HEK293 (cell line): ENCODE results near the gene FIGLA.

Experiments used
- KLF8 ChIP-seq: fragments of 450-650 bp; formaldehyde crosslinking; IDR thresholded peaks from 2 replicates; pipeline ENCODE4 v1.5.1; 2016; ENCODE audit warnings: missing biosample characterization, missing genetic modification characterization
- SP2 ChIP-seq: fragments of 450-650 bp; formaldehyde crosslinking; IDR thresholded peaks from 2 replicates; pipeline ENCODE4 v1.5.1; 2016; ENCODE audit warnings: missing biosample characterization, missing genetic modification characterization
- ZNF112 ChIP-seq: fragments of 450-650 bp; formaldehyde crosslinking; IDR thresholded peaks from 2 replicates; pipeline ENCODE4 v1.5.0; 2017; ENCODE audit warnings: missing biosample characterization, missing genetic modification characterization
- ZNF121 ChIP-seq: fragments of 450-650 bp; formaldehyde crosslinking; IDR thresholded peaks from 2 replicates; pipeline ENCODE4 v1.5.1; 2016; ENCODE audit warnings: missing biosample characterization, missing genetic modification characterization
- ZNF701 ChIP-seq: fragments of 450-650 bp; formaldehyde crosslinking; IDR thresholded peaks from 2 replicates; pipeline ENCODE4 v1.5.1; 2016; ENCODE audit warnings: missing biosample characterization, missing genetic modification characterization
- ZSCAN23 ChIP-seq: fragments of 450-650 bp; formaldehyde crosslinking; IDR thresholded peaks from 2 replicates; pipeline ENCODE4 v1.5.1; 2016; ENCODE audit warnings: missing biosample characterization, missing genetic modification characterization
- TF ChIP-seq, protein P1 (sequence below): fragments of 450-650 bp; formaldehyde crosslinking; IDR thresholded peaks from 2 replicates; pipeline ENCODE4 v1.5.1; 2016; ENCODE audit warnings: missing biosample characterization, missing genetic modification characterization

DNA sequence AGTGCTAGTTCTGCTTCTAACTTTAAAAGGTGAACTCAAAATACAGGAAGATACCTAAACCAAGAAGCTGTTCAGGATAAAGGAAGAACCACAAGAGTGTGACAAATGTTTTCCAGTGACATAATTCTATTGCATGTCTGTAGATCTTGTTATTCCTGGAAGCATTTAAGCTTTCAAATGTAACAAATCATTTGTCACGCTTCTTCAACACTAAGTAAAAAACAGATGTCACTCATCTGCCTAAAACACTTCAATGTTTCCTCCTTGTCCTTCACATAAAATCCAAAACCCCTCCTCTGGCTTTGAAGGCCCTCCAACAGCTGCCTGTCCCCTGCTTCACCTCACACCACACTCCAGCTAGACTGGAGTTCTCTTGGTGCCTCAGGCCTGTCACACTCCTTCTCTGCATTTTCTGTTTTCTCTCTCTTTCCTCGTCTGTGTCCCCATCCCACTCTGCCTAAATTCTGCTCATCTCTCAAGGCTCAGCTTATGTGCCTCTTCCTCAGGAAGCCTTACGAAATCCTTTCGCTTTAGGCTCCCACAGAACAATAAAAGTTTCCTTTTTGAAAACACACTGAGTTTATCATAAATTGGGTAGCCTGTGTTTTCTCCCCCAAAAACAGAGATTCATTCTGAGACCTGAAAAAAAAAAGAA, 36.4 kb upstream of the FIGLA start:
- TF ChIP-seq, protein P1, sequence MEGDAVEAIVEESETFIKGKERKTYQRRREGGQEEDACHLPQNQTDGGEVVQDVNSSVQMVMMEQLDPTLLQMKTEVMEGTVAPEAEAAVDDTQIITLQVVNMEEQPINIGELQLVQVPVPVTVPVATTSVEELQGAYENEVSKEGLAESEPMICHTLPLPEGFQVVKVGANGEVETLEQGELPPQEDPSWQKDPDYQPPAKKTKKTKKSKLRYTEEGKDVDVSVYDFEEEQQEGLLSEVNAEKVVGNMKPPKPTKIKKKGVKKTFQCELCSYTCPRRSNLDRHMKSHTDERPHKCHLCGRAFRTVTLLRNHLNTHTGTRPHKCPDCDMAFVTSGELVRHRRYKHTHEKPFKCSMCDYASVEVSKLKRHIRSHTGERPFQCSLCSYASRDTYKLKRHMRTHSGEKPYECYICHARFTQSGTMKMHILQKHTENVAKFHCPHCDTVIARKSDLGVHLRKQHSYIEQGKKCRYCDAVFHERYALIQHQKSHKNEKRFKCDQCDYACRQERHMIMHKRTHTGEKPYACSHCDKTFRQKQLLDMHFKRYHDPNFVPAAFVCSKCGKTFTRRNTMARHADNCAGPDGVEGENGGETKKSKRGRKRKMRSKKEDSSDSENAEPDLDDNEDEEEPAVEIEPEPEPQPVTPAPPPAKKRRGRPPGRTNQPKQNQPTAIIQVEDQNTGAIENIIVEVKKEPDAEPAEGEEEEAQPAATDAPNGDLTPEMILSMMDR (tag by site-specific recombination): no peak
- TF ChIP-seq KLF8 (tag by site-specific recombination) (no peak), ZNF112 (tag by site-specific recombination) (no peak), ZNF701 (tag by site-specific recombination) (no peak), ZSCAN23 (tag by site-specific recombination) (no peak), SP2 (tag by site-specific recombination) (no peak), ZNF121 (tag by site-specific recombination) (no peak)
